Stimulated activated CD8-positive, alpha-beta memory T cell treated with anti-CD3 and anti-CD28 coated beads, Interleukin-2, amount 100 ng/mL, for 1 hour (primary cell): ENCODE measurements around the gene PRKCZ.

Experiments used
- DNase-seq, 2 donors: peaks; one replicate each; pipeline ENCODE4 v3.0.0-alpha.2; 2020; ENCODE audit warnings: low read depth in 2 of 2

Gene PRKCZ

GRCh38 chr1:2209400-2210083 lies 159.3 kb downstream of the PRKCZ start:
- DNase-seq, result no peak

DNA sequence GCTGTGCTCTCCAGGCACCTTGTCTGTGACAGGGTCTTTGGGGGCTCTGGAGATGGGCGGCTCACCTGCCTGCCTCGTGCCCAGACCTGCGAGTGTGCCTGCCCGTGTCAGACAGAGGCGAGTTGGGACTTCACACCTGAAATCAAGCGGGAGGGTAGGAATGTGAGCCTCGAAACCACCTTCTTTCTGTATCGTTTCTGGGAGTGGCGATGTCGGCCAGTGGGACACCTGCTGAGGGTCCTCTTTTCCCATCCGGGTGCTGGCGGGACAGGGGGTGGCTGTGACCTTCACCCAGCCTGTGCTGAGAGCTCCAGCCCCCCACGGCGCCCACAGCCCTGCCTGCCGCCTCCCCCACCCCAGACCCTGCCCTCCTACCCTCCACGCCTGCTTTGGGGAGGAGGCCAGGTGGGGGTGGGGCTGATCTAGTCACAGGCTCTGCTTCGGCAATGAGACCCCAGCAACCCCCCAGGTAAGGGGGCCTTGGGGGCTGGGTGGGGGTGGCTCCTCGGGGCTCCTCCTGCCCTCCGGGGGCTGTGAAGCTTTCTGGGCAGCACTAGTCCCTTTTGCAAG lies 160.0 kb downstream of the PRKCZ start:
- no peak for DNase-seq

DNA sequence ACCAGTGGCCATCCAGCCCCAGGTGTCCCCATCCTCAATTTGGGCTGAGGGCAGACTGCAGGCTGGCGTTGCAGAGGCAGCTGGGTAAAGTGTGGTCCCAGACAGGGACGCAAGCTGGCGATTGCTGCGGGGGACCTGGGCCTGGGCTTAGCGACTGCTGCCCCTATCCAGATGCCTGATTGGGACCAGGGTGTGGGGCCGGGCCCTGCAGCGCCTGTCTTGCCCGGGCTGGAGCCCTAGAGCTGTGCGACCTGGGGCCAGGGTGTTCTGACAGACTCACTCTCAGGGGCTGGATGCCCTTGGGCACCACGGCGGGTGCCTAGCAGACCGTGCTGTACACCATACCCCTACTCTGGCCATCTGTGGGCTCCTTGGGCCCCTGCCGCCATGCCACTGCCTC lies 160.6 kb downstream of the PRKCZ start:
- no peak for DNase-seq

DNA sequence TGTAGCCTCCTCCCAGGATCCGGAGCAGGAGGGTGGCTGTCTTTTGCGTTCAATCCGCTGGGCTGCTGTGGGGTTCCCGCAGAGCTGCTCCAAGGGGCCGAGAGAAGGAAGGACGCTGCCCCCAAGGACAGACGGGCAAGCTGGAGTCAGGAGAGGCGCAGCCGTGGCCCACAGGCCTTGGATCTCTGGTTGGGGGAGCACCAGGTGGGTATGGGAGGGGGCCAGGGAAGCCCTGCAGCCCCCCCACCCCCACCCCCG lies 162.0 kb downstream of the PRKCZ start:
- no peak for DNase-seq

- DNase-seq, result no peak
These were observed 162.6 kb downstream of the PRKCZ start for GRCh38 chr1:2212532-2213491.

- no peak for DNase-seq
These were observed 163.6 kb downstream of the PRKCZ start for GRCh38 chr1:2213576-2214505.

- no peak for DNase-seq
These were observed 164.5 kb downstream of the PRKCZ start for GRCh38 chr1:2214541-2215241.

- no peak for DNase-seq
These were observed 165.1 kb downstream of the PRKCZ start for GRCh38 chr1:2215329-2215728.

GRCh38 chr1:2215909-2216766 lies 165.9 kb downstream of the PRKCZ start:
- no peak for DNase-seq

DNA sequence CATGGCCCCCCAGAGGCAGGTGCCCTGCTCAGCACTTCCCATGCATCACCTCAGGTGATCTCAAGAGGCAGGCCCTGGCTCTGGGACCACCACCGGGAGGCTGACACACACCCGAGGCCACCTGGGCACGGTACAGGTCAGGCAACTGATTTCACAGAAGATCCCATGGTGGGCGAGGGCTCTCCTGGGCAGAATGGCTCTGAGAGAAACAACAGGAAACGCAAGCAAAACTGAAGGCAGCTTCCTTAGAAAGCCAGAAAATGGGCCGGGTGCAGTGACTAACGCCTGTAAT lies 166.5 kb downstream of the PRKCZ start:
- DNase-seq, result no peak

DNA sequence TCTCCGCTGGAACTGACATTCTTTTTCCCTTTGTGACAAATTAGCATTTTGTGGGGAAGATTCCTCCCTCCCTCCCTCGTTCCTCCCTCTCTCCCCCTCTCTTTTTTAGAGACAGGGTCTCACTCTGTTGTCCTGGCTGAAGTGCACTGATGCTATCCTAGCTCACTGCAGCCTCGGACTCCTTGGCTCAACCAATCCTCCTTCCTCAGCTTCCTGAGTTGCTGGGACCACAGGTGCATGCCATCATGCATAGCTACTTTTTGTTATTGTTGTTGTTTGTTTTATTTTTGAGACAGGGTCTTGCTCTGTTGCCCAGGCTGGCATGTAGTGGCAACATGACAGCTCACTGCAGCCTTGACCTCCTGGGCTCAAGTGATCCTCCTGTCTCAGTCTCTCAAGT lies 171.1 kb downstream of the PRKCZ start:
- DNase-seq, result no peak

DNA sequence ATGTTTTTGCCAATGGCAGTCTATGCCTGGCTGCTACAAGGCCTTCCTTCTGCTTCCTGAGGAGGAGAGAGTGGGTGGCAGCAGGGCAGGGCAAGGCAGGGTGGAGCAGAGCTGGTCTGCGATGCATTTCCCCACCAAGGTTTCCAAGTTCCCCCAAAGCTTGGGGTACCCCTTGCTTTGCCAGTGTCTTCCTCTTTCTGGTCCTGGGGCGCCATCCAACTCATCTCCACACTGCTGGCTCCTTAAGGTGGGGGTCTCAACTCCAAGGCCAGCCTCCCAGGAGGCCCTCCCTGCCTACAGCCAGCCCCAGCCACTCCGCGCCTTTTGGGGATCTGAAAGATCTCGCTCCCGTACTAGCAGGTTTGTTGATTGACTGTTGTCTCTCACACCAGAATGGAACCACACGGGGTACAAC lies 174.0 kb downstream of the PRKCZ start:
- no peak for DNase-seq

GRCh38 chr1:2224631-2225428 lies 174.6 kb downstream of the PRKCZ start:
- no peak for DNase-seq

GRCh38 chr1:2226525-2227345 lies 176.5 kb downstream of the PRKCZ start:
- no peak for DNase-seq

GRCh38 chr1:2227346-2228156 lies 177.3 kb downstream of the PRKCZ start:
- DNase-seq, result peak; percentile 88

- no peak for DNase-seq
These were observed 178.0 kb downstream of the PRKCZ start, which contains the start of gene SKI for GRCh38 chr1:2228157-2228594. Gene SKI (plus strand): TSS chr1:2228319. CDS start chr1:2228767, 448 bp downstream.

DNA sequence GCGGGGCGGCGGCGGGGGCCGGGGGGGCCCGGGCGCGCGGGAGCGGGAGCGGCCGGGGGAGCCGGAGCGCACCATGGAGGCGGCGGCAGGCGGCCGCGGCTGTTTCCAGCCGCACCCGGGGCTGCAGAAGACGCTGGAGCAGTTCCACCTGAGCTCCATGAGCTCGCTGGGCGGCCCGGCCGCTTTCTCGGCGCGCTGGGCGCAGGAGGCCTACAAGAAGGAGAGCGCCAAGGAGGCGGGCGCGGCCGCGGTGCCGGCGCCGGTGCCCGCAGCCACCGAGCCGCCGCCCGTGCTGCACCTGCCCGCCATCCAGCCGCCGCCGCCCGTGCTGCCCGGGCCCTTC lies 178.5 kb downstream of the PRKCZ start:
- DNase-seq, result no peak
